NCI-H748 treated with DMSO at 0.1 percent for 48 hours (cell line): ENCODE measurements around the gene POLR3B.
"Not testable (repeated sequence)": the region's sequence is repeated elsewhere in the genome, so short reads cannot be mapped to it uniquely, and the experiment has no call there.

Source experiments
- DNase-seq: peaks from one replicate; lab custom pipeline; 2025; lab: John Stamatoyannopoulos, UW

The POLR3B gene

DNA sequence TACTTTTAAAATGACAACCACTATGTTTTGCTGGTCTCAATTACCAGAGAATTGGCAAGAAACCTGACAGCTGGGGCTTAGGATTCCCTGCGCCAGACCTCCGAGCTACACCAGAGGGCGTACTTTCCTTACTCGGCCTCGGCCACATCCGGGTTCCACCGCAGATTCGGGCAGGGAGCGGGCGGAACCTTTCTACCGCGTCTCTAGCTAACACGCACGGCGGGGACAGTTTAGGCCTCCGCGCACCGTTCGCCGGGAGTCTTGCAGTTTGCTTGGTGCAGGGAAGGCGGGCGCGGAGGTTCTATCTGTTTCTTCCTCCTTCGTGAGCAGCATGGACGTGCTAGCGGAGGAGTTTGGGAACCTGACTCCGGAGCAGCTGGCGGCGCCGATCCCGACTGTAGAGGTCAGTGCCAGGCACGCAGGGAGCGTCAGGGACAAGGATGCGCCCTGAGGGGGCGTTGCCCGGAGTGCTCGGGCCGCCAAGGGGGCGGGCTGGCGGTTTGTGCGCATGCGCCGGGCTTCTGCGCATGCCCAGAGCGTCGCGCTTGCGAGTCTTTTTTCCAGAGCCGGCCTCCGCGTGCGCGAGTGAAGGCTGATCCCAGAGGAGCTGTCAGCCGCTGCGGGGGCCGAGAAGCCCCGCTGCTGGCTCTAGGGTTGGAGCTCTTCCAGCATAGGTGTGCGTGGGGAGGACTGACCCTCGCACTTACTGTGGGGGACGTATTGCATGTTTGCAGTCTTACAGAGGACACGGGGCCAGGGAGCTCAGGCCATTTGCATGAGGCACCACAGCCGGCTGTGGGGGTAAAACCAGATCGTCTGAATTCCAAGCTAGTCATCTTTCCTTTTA, at the start of gene POLR3B:
TSS of gene POLR3B (plus strand) at position 200 of the 847 bp plus-strand sequence. CDS start at position 332, 132 bp downstream.
- peak; percentile 94 for DNase-seq

DNA sequence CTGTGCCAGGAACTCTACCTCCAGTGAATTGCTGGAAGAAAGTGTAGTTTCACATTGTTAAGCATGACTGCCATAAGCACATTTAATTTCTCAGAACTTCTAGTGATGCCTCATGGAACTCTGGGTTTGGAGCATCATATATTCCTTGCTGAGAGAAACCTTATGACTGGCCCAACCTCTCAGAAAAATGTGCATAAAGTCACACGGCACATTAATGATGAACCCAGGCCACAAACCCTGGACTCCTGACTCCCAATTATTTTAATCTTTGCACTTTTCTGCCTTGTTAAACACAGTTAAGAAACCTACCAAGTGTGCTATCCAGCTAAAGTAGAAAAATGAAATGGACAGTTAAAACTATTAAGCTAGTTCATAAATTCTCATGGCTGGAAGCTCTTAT, 49.4 kb upstream of the POLR3B start:
- no peak for DNase-seq

DNA sequence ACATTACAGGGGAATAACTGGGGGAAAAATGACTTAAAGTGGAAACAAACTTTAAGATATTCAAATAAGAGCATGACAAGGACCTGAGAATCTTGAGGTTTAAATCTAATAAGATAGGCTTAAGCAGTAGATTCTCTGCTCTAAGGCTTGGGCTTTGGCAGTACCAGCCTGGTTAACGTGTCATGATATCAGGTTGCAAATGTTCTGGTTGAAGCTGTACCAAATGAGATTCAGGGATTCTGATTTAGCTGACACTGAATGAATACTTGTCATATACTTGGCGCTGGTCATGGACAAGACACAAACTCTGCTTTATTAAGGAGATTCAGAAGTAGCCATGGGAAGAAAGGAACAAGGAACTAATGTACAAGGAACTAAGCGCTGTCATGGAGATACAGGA, 48.9 kb upstream of the POLR3B start:
- DNase-seq, result no peak

DNA sequence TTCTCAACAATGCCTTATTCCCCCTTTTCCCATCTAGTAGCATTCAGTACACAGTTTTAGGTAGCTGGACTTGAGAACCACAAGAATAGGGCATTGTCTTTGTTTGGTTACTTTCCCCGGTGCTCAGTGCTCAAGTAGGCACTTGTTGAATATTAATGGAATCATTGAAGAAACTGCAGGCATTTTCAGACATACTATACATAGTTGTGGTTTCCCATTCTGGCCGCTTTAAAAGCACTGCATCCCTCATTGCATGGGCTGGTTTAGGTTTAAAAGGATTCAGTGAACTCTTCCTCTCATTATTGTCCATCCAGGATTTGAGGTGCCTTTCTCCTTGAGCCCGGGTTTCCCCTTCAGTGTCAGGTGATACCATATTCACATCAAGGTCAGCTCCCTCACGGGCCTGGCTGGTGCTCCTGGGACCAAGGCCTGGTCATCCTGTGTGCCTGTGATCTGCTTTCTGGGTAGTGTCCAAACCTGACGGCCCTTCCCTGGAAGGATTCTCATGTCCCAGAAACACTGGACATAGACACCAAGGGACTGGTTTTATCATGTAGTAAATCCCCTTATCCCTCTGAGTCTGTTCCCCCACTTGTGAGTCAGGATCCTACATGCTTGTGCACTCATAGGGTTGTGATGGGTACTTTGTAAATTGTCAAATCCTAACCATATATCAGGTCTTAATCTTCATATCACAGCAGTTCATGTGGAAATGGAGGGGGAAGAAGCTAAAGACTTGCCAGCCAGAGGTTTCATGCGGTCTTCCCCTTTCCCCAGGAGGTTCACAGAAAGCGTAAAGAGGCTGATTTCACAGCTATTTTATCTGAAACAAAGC, 47.7 kb upstream of the POLR3B start:
- DNase-seq, result no peak

DNA sequence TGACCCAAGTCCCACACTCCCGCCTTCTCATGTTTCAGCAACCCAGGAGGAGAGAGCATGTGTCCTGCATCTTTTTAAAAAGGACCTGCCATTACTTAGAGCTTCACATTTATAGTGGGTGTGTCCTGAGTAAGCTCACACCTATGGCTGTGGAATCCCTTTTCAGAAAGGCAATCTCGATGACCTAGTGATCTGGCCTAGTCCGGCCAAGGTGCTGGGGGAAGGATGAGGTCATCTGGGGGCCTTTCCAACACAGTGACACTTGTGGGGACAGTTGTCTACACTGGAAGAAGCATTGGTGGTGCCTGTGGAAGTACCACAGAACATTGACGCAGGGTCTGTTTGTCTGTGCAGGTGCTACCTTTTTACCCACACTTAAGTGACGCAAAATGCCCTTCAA, 46.9 kb upstream of the POLR3B start:
- no peak for DNase-seq

DNA sequence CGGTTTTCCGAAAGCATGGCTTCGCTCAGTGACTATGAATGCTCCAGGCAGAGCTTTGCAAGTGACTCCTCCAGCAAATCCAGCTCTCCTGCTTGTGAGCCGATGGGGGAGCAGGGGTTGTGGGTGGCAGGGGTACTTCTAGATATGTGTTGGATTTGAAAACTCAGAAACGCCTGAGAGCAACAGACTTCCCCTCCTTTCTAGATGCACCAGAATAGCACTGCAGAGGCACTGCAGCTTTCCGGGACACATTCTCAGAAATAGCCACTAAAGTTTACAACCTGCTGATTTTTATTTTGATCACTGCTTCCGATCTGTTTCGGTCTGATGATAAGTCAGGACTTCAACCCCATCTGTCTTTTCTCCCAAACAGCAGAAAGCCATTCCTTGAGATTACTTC, 46.4 kb upstream of the POLR3B start:
- no peak for DNase-seq

GRCh38 chr12:106313413-106313812, 44.1 kb upstream of the POLR3B start:
- DNase-seq, result not testable (repeated sequence)

- DNase-seq, result no peak
These were observed 42.0 kb upstream of the POLR3B start for GRCh38 chr12:106315523-106315922.

DNA sequence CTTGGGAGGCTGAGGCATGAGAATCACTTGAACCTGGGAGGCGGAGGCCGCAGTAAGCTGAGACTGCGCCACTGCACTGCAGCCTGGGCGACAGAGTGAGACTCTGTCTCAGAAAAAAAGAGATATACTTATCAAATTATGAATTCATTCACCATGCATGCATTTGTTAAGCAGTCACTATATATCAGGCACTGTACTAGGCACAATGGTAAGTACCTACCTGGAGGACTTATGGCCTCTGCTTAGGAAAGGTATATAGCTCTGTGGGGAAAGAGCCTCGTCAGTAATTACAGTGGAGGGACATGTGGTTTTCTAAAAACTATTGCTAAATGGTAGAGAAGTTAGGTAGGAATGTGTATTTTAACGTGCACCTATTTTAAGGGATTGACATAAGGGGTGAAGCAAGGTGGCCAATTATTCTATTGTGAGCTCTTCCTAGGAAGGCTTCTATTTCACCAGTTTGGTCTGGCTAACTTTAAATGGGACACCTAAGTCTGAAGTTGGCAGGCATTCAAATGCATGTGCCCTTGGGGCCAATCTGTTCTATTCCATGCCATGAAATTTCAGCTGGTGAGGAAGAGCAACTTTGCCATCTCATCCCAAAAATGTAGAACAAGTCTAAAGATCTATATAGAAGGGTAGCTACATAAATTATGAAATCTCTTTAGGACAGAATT, 40.0 kb upstream of the POLR3B start:
- no peak for DNase-seq

GRCh38 chr12:106321139-106321850, 36.3 kb upstream of the POLR3B start:
- DNase-seq, result no peak

- DNase-seq, result no peak
These were observed 34.0 kb upstream of the POLR3B start for GRCh38 chr12:106323537-106323936.

DNA sequence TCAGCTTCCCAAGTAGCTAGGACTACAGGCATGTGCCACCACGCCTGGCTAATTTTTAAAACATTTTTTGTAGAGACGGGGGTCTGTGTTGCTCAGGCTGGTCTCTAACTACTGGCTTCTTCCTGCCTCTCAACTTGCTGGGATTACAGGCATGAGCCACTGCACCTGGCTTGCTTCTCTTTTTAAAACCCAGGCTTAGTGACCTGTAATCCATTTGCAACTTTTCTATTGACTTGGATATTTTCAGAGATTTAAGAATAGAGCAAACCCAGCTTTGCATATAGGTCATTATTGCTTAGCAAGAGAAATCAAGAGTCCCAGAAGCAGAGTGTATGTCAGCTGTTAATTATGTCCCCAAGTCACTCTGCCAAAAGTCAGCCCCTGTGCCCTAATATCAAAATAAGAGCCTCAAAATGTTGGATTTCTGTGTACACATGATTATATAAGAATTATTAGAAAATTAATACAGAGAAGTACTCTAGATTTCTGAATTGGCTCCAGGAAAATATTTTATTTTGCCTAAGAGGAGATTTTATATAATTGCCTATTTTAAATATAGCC, 30.2 kb upstream of the POLR3B start:
- DNase-seq, result no peak

- DNase-seq, result no peak
These were observed 28.8 kb upstream of the POLR3B start for GRCh38 chr12:106328735-106329134.

- DNase-seq, result no peak
These were observed 28.1 kb upstream of the POLR3B start for GRCh38 chr12:106329231-106329982.

DNA sequence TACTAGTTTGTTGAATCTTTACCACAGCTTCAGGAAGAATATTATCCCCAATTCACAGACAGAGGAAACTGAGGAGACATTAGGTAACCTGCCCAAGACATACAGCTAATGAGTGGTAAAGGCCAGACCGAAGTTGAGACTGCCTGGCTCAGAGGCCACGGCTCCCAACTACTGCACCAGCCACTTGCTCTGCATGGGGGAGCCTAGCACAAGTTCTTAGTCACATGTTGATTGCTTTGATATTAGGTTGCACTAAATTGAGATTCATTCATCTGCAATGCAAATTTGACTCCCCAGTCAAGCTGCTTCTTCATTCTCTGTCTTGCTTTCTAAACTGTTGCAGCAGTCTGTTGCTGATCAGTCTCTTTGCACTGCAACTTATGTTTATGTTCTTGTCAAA, 25.9 kb upstream of the POLR3B start:
- no peak for DNase-seq

GRCh38 chr12:106332536-106332935, 25.0 kb upstream of the POLR3B start:
- no peak for DNase-seq

- no peak for DNase-seq
These were observed 24.5 kb upstream of the POLR3B start for GRCh38 chr12:106333010-106333409.

DNA sequence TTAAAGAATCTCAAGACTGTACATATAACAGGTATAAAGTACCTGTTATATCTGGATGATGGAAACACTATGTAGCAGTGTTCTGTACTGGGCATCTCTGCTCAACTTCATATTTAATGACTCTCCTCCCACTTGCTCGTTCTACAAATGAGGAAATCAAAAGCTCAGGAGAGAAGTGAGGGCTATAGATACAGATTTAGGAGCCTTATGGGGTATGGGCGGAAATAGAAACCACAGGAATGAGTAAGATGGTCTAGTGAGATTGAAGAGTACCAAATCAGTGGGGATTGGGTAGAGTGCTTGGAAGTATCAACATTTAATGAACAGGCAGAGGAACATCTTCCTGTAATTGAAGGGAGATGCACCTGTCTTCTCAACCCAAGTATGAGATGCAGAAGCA, 23.8 kb upstream of the POLR3B start:
- DNase-seq, result no peak

DNA sequence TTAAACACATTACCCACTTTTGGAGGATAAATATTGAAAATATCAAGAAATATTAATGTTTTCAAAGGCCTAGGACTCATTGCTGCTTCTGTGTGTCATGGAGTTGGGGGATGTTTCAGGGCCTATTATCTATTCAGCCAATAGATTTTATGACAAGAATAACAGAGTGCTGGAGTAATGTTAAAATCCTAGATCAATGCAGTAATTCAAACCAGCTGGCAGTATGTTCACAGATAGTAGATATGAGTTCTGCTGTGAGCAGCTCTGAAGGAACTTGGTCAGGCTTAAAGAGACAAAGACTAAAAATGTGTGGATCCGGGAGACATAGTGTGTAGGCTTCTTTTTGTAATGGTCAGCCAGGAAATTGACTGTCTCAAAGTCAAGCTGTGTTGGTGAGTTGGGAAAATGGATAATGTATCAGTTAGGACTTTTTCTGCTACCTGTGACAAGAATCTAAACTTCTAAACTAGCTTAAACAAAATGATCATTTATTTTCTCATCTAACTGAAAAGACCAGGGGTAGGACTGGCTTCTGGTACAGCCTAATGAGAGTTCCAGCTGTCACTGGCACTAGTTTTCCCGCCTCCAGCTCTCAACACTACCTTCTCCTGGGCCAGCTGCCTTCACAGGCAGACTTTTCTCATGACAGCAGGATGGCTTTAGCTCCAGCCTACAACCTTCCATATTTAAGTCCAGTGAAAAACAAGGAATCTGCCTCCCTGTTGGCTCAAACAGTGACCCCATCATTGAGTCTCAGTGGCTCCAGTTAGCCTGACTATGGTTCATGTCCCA, 16.3 kb upstream of the POLR3B start:
- no peak for DNase-seq
